HL-60 (cell line): ENCODE measurements around the gene PCDHGA1.

Experiments used
- CTCF ChIP-seq: IDR thresholded peaks from one replicate; pipeline ENCODE4 v1.5.1; 2011; ENCODE audit warnings: low read length, control low read depth, inconsistent platforms; ENCODE audit not compliant: insufficient read depth
- GABPA ChIP-seq: IDR thresholded peaks from 2 replicates; pipeline ENCODE4 v1.6.1; 2012; ENCODE audit warnings: low read depth
- POLR2AphosphoS5 ChIP-seq: IDR thresholded peaks from 2 replicates; pipeline ENCODE4 v1.6.1; 2012; ENCODE audit warnings: low read depth
- REST ChIP-seq: IDR thresholded peaks from 2 replicates; pipeline ENCODE4 v1.6.1; 2012; ENCODE audit warnings: low read depth; ENCODE audit not compliant: insufficient replicate concordance
- SPI1 ChIP-seq: IDR thresholded peaks from 2 replicates; pipeline ENCODE4 v1.6.1; 2012; ENCODE audit warnings: low read depth, mild to moderate bottlenecking, borderline replicate concordance

GRCh38 chr5:141511771-141512325, 181.5 kb downstream of the PCDHGA1 start:
- no peak for TF ChIP-seq CTCF
- TF ChIP-seq POLR2AphosphoS5, result no peak
- no peak for TF ChIP-seq REST
- TF ChIP-seq SPI1, result no peak
- no peak for TF ChIP-seq GABPA
